Mucosa of stomach (tissue), 1 donor: ENCODE data around the gene MYL3.

Experiments used
- H3K27me3 ChIP-seq: one replicate; pipeline ENCODE4 v1.7.0; 2013; ENCODE audit warnings: mild to moderate bottlenecking, low read length; ENCODE audit not compliant: control insufficient read depth, insufficient read depth
- H3K36me3 ChIP-seq: one replicate; pipeline ENCODE4 v1.7.0; 2013; ENCODE audit warnings: low read length; ENCODE audit not compliant: control insufficient read depth, insufficient read depth
- H3K4me1 ChIP-seq: one replicate; pipeline ENCODE4 v1.7.0; 2013; ENCODE audit warnings: mild to moderate bottlenecking, low read length; ENCODE audit not compliant: control insufficient read depth, insufficient read depth
- H3K4me3 ChIP-seq: one replicate; pipeline ENCODE4 v1.7.0; 2013; ENCODE audit warnings: low read length
- H3K9ac ChIP-seq: one replicate; pipeline ENCODE4 v1.7.0; 2013; ENCODE audit warnings: mild to moderate bottlenecking, low read length, moderate library complexity
- H3K9me3 ChIP-seq: one replicate; pipeline ENCODE4 v1.7.0; 2013; ENCODE audit warnings: mild to moderate bottlenecking, low read length, moderate library complexity; ENCODE audit not compliant: control insufficient read depth
- donor health status: Pancreatic carcinoma.

The MYL3 gene

GRCh38 chr3:46905213-46905560 is 41.9 kb upstream of the MYL3 start:
- H3K27me3 ChIP-seq, result no peaks in the 10 kb centered on the region
- no peak overlapping the region for H3K4me3 ChIP-seq
- no peaks in the 10 kb centered on the region for H3K9me3 ChIP-seq
- H3K4me1 ChIP-seq, result peaks cover 15% of the 10 kb centered on the region
- no peaks in the 10 kb centered on the region for H3K36me3 ChIP-seq
- H3K9ac ChIP-seq, result no peak overlapping the region

DNA sequence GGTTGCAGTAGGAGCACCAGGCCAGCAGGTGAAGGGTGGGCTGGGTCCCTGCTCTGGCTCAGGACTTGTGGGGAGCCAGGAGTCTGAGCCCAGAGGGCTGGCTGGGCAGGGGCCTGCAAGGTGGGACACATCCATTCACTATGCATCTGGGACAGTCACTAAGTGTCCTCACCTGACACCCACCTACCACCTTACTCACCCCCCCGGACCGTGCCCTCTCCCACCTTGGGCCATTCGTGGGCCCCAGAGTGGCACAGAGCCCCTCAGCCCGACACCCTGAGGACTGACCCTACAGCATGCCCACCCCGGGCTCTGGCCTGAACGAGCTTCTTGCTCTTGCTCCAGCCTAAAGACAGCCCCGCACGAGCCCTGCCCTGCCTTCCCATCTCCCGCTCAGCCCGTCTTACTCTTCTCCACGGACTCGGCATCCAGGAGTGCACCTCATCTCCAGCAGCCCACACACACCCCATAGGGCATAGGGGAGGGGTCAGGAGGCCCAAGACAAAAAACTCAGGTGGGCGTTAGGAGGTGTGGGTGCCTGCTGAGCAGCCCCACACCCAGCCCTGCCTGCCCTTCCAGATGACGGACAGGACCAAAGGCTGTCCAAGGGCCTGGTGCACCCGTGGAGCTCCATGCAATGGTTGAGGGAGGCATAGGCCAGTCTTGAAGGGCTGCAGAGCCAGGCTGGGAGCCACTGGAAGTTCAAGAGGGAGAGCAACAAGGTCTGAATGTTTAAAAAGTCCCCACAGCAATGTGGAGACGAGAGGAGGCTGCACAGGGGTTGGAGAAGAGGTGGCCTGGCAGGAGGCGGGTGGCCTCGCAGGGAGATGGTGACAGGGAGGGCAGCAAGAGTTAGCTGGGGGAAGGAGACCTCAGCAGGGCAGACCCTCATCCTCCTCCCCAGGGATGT is 41.3 kb upstream of the MYL3 start:
- Histone ChIP-seq H3K36me3 (no peaks in the 10 kb centered on the region), H3K4me3 (no peak overlapping the region), H3K4me1 (peaks cover 12% of the 10 kb centered on the region), H3K27me3 (peaks cover under 1% of the 10 kb centered on the region), H3K9me3 (no peaks in the 10 kb centered on the region), H3K9ac (no peak overlapping the region)

GRCh38 chr3:46903341-46904302 is 40.4 kb upstream of the MYL3 start:
- peaks cover 5% of the 10 kb centered on the region for H3K4me1 ChIP-seq

DNA sequence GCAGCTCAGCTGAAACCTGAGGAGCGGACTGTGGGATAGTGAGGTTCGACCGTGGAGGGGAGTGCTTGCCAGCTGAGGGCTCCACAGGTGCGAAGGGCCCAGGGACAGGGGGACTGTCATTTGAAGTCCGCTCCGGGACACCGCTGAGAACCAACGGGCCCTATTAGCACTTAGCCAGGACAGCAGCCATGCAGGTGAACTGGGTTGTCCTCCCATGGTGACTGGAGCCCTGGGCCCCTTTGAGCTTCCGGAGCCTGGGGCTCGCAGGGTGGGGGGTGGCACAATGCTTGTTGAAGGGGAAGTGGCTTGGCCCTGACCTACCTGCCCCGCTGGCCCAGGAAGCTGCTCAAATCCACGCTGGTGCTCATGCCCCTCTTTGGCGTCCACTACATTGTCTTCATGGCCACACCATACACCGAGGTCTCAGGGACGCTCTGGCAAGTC is 39.0 kb upstream of the MYL3 start:
- no peaks in the 10 kb centered on the region for H3K36me3 ChIP-seq
- H3K9ac ChIP-seq, result no peak overlapping the region

More at GRCh38 chr3:46903341-46904302, 40.4 kb upstream of the MYL3 start:
- peaks cover 9% of the 10 kb centered on the region for H3K27me3 ChIP-seq
- no peak overlapping the region for H3K4me3 ChIP-seq
- H3K36me3 ChIP-seq, result no peaks in the 10 kb centered on the region
- H3K9me3 ChIP-seq, result no peaks in the 10 kb centered on the region
- H3K9ac ChIP-seq, result no peak overlapping the region

DNA sequence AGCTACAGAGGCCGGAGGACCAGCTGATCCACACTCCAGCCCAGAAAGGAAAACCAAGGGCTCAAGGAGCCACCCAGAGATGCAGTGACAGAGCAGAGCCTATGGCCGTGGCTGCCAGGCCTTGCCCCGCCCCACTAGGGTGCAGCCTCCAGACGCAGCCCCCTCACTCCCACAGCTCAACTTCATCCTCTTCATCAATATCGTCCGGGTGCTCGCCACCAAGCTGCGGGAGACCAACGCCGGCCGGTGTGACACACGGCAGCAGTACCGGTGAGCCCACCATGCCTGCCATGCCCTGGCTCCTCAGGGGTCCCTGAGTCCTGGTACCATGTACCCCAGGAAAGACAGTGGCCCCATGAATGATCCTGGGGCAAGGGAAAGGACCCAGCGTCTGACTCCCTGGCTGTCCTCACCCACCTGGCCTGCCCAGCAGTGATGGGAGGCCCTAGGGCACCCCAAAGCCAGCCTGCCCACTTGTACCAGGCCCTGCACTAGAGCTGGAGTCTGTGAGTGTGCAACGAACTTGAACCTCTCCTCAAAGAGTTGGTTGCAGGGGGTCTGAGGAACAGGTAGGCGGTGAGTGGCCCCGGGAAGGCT is 38.4 kb upstream of the MYL3 start:
- Histone ChIP-seq H3K36me3 (no peaks in the 10 kb centered on the region), H3K9me3 (no peaks in the 10 kb centered on the region), H3K27me3 (peaks cover 23% of the 10 kb centered on the region), H3K4me1 (no peaks in the 10 kb centered on the region), H3K4me3 (no peak overlapping the region), H3K9ac (no peak overlapping the region)

More for the DNA sequence above, 39.0 kb upstream of the MYL3 start:
- Histone ChIP-seq H3K4me3 (no peak overlapping the region), H3K27me3 (peaks cover 18% of the 10 kb centered on the region), H3K4me1 (no peaks in the 10 kb centered on the region), H3K9me3 (no peaks in the 10 kb centered on the region)

GRCh38 chr3:46901061-46901460 is 37.8 kb upstream of the MYL3 start:
- no peaks in the 10 kb centered on the region for H3K4me1 ChIP-seq

GRCh38 chr3:46900356-46900755 is 37.1 kb upstream of the MYL3 start:
- no peak overlapping the region for H3K9ac ChIP-seq
- no peaks in the 10 kb centered on the region for H3K9me3 ChIP-seq
- H3K27me3 ChIP-seq, result peaks cover 25% of the 10 kb centered on the region
- H3K4me1 ChIP-seq, result no peaks in the 10 kb centered on the region
- no peaks in the 10 kb centered on the region for H3K36me3 ChIP-seq
- H3K4me3 ChIP-seq, result no peak overlapping the region

More at GRCh38 chr3:46901061-46901460, 37.8 kb upstream of the MYL3 start:
- Histone ChIP-seq H3K9me3 (no peaks in the 10 kb centered on the region), H3K36me3 (no peaks in the 10 kb centered on the region), H3K9ac (no peak overlapping the region), H3K27me3 (peaks cover 25% of the 10 kb centered on the region), H3K4me3 (no peak overlapping the region)

GRCh38 chr3:46900007-46900292 is 36.7 kb upstream of the MYL3 start:
- no peaks in the 10 kb centered on the region for H3K9me3 ChIP-seq

GRCh38 chr3:46899151-46900006 is 36.1 kb upstream of the MYL3 start:
- Histone ChIP-seq H3K9ac (no peak overlapping the region), H3K4me1 (no peaks in the 10 kb centered on the region), H3K9me3 (no peaks in the 10 kb centered on the region), H3K4me3 (no peak overlapping the region), H3K27me3 (peaks cover 25% of the 10 kb centered on the region), H3K36me3 (no peaks in the 10 kb centered on the region)

More at GRCh38 chr3:46900007-46900292, 36.7 kb upstream of the MYL3 start:
- no peak overlapping the region for H3K4me3 ChIP-seq
- H3K36me3 ChIP-seq, result no peaks in the 10 kb centered on the region
- H3K27me3 ChIP-seq, result peaks cover 25% of the 10 kb centered on the region
- no peak overlapping the region for H3K9ac ChIP-seq
- H3K4me1 ChIP-seq, result no peaks in the 10 kb centered on the region

DNA sequence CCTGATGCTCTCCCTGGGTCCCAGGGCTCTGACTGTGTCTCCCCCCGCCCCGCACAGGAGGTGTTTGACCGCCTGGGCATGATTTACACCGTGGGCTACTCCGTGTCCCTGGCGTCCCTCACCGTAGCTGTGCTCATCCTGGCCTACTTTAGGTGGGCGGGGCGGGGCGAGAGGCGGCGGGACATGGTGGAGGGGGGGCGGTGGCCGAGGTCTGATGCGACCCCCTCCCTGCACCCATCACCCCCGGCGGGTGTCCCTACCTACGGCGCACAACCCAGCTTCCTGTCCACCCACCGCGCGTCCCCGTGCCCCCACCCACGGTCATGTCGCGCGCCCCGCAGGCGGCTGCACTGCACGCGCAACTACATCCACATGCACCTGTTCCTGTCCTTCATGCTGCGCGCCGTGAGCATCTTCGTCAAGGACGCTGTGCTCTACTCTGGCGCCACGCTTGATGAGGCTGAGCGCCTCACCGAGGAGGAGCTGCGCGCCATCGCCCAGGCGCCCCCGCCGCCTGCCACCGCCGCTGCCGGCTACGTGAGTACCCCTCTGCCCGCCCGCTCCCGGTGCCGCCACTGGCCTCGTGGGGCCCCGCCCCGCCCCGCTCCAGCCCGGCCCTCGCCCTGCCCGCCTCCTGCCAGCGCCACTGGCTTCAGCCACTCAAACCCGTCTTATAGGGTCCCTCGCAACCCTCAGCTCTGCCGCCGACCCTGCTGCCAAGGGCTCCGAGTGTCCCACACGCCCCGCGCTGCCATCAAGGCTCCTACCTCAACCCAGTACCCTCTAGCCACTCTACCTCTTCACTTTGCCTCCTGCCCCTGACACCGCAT is 35.3 kb upstream of the MYL3 start:
- Histone ChIP-seq H3K9me3 (no peaks in the 10 kb centered on the region), H3K4me1 (no peaks in the 10 kb centered on the region), H3K27me3 (peaks cover 25% of the 10 kb centered on the region), H3K9ac (no peak overlapping the region), H3K36me3 (no peaks in the 10 kb centered on the region), H3K4me3 (no peak overlapping the region)
